RWPE1 (cell line): ENCODE results near the gene HOXC11.

Experiments
- CTCF ChIA-PET: fragments of 350-600 bp; sonication (Branson Sonifier 250); formaldehyde crosslinking; extraction: SDS; loops from one replicate; lab custom pipeline; 2021; lab: Yijun Ruan, JAX
- POLR2A ChIA-PET: fragments of 400-600 bp; formaldehyde crosslinking; extraction: SDS; loops from one replicate; lab custom pipeline; 2020; ENCODE audit warnings: antibody characterized with exemption; ENCODE audit not compliant: low non-redundant PET; lab: Yijun Ruan, JAX
- DNase-seq: peaks from one replicate; pipeline ENCODE4 v3.0.0; 2012; ENCODE audit warnings: low spot score
- H3K27ac ChIP-seq: fragments of 450-650 bp; 2 replicates; pipeline ENCODE4 v1.5.1; 2017
- TF ChIP-seq, protein P1 (sequence below): fragments of 450-650 bp; conservative IDR thresholded peaks from 2 replicates; pipeline ENCODE4 v1.5.1; 2017; ENCODE audit warnings: low read depth, mild to moderate bottlenecking

Gene HOXC11

DNA sequence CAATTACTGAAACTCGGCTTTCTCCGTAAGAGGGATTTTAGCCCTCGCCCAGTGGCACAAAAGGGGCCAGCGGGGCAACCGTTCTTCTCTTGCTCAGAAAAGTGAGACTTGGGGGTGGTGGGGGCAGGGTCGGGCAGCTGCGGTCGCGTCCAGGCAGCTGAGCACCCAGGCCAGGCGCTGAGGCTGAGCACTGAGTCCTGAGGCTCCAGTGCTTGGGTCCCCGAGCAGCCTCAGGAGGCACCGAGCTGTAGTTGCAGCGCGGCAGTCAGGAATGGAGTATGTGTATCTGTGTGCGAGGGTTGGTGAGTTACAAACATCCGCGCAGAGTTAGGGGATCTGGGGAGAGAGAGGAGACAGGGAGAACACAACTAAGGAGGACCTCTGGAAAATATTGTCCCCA lies 51.2 kb downstream of the HOXC11 start:
- ChIA-PET CTCF (interaction anchor here (0.5 to 1.9 kb wide), 5 partner anchors 9 to 191 kb away, joined by 3 to 8 read pairs (median 4); partner anchors contain the start of gene HOXC5), POLR2A (interaction anchor here (0.6 kb wide), 1 partner anchor 358 kb away, joined by 7 read pairs; no protein-coding TSS in a partner anchor)
- no peak overlapping the region for H3K27ac ChIP-seq
- TF ChIP-seq, protein P1, sequence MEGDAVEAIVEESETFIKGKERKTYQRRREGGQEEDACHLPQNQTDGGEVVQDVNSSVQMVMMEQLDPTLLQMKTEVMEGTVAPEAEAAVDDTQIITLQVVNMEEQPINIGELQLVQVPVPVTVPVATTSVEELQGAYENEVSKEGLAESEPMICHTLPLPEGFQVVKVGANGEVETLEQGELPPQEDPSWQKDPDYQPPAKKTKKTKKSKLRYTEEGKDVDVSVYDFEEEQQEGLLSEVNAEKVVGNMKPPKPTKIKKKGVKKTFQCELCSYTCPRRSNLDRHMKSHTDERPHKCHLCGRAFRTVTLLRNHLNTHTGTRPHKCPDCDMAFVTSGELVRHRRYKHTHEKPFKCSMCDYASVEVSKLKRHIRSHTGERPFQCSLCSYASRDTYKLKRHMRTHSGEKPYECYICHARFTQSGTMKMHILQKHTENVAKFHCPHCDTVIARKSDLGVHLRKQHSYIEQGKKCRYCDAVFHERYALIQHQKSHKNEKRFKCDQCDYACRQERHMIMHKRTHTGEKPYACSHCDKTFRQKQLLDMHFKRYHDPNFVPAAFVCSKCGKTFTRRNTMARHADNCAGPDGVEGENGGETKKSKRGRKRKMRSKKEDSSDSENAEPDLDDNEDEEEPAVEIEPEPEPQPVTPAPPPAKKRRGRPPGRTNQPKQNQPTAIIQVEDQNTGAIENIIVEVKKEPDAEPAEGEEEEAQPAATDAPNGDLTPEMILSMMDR, result no peak
- no peak for DNase-seq

DNA sequence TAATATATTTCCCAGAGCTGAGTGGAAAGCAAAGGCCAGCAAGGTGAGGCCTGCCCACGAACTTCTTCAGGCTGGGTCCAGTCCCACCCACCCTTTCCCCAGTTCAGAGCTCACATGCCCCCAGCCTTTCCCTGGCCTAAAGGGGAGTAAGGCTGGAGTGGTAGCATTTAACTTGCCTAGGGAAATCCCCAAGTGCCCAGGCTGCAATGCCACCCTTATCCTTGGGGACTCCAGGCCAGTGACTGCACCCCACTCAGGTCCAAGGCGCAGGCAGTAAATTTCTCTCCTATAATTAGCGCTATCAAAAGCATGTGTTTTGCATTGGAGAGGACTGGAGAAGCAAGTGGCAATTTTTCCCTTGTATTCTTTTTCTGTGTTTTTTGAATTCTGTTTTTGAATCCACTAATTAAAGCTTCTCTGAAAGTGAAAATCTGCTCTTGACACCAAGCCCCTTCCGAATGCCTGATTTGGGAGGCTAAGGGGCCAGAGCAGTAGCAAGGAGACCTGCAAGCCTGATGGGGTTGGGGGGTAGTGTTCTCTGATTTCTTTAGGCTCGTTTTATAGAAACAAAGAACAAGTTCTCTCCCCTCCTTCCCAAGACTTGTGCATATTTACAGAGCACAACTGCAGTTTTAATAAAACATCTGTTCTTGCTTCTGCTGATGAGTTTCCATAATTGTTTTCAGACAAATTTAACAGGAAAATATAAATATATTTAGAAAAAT lies 51.8 kb downstream of the HOXC11 start:
- H3K27ac ChIP-seq, result no peak overlapping the region
- DNase-seq, result no peak
- TF ChIP-seq, protein P1, result no peak
- ChIA-PET POLR2A (no interaction called here), CTCF (interaction anchor here (0.6 to 1.9 kb wide), 6 partner anchors 9 to 234 kb away, joined by 3 to 8 read pairs (median 4); no protein-coding TSS in a partner anchor)

DNA sequence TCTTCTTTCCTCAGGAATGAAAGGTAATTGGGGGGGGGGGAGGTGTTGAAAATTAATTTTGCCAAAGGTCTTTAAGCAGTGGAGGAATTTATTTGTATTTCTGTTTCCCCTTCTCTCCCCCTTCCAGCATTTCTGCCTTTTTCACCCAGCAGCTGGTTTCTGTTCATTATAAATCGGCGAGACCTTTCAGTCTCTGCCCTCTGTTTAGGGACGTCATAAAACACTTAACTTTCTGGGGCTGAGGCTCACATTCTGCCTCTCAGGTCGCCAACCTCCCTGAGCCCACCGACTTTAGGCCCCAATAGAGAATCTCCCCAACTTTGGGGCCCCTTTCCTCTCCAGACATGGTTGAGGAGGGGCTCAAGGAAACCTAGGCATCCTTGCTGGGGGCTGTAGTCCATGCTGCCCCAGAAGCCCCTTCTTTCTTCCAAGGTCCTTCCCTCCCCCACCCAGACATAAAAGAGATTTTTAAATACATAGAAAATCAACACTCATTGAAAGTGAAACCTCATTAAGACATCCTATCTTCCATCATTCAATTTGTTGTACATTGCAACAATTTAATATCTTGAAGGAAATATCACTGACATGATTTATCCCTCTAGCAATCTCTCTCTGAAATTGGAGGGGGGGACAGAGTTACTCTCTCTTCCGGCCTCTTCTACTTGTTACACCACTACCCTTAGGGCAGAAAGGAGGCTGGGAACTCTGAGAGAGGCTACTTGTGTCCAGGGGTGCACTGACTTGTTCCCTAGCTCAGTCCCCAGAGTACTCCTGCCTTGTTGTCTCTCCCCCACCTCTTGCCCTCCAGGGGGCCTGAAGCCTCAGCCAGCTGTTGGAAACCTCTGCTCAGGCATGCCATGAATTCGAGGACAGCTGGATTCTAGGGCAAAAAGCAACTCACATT lies 52.8 kb downstream of the HOXC11 start:
- no peak overlapping the region for H3K27ac ChIP-seq
- no peak for DNase-seq
- ChIA-PET POLR2A (no interaction called here), CTCF (interaction anchor here (0.6 to 1.9 kb wide), 5 partner anchors 10 to 665 kb away, joined by 3 to 8 read pairs (median 3); no protein-coding TSS in a partner anchor)
- TF ChIP-seq, protein P1, result no peak

DNA sequence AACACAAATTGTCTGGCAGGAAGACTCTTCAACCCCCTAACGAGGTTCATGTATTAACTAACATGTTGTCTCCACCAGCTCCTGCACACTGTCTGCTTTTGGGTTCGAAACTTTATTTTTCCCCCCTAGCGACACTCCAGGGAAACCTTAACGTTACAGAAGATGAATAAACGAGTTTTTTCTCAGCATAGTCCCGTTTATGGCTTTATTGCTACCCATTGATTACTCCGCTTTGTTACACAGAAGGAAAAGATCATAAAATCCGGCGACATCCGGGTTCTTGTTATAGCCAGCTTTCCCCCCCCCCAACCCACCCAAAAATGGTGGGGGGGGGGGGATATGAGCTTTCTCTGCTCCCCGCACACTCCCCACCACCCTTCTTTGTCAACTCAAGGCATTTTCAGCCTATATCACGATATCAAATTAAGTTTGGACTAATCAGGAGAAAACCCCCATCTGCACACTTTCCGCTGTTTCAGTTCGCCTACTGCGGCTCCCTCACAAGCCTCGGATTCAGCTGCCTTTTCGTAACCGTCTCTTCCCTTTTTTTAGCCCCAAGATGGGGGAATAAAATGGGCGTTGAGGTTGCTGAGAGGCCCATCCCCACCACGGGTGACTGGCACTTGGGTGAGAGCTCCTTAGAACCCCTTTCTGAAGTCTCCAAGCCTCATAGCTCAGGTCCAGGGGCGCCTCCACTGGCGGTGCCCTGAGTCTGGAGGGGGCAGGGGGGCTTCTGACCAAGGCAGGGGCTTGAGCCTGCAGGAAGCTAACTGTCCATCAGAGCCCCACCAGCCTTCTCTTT lies 53.9 kb downstream of the HOXC11 start:
- CTCF ChIA-PET, result interaction anchor here (0.5 to 1.8 kb wide), 6 partner anchors 21 to 280 kb away, joined by 3 to 5 read pairs (median 3); partner anchors contain the start of gene HOXC10
- no peak for DNase-seq
- TF ChIP-seq, protein P1, result no peak
- POLR2A ChIA-PET, result interaction anchor here (0.5 kb wide), 1 partner anchor 311 kb away, joined by 3 read pairs; no protein-coding TSS in a partner anchor
- H3K27ac ChIP-seq, result no peak overlapping the region
